AG09309 (cell line): ENCODE data around the gene MLH3.

ENCODE experiments used
- DNase-seq: peaks from one replicate; pipeline ENCODE4 v3.0.0-alpha.2; 2010; ENCODE audit warnings: low read depth
- H3K4me3 ChIP-seq: 2 replicates; pipeline ENCODE4 v1.5.1; 2011; ENCODE audit warnings: mild to moderate bottlenecking, low read depth, low read length, moderate library complexity; ENCODE audit not compliant: control insufficient read depth
- CTCF ChIP-seq: IDR thresholded peaks from 2 replicates; pipeline ENCODE4 v1.5.1; 2011; ENCODE audit warnings: mild to moderate bottlenecking, low read depth, low read length, inconsistent platforms; ENCODE audit not compliant: insufficient read depth, control insufficient read depth; ENCODE audit errors: missing control alignments

MLH3 gene

GRCh38 chr14:74965486-74966153 is 85.6 kb downstream of the MLH3 start:
- DNase-seq: no peak
- no peak for TF ChIP-seq CTCF
- H3K4me3 ChIP-seq: no peak overlapping the region

GRCh38 chr14:74964787-74965485 is 86.3 kb downstream of the MLH3 start:
- DNase-seq: no peak
- TF ChIP-seq CTCF: no peak
- H3K4me3 ChIP-seq: no peak overlapping the region
